OCI-LY7 (cell line): ENCODE data around the gene CACNB2. TPM values are rescaled to one million over a fixed set of nuclear protein-coding genes. Genes with fewer than 3 reads are reported as not detected.

Experiments used
- BruUV-seq: library from RNA; stranded (reverse); fragments of 400-500 nt; replicated peaks from 2 replicates; lab custom pipeline; 2021; lab: Mats Ljungman, UMichigan
- CTCF ChIA-PET: fragments of 300-600 bp; sonication (Branson Sonifier 250); formaldehyde crosslinking; loops from one replicate; lab custom pipeline; 2022; ENCODE audit warnings: antibody characterized with exemption; ENCODE audit not compliant: unreplicated experiment; lab: Charles Lee
- POLR2A ChIA-PET: fragments of 300-600 bp; sonication (Branson Sonifier 250); formaldehyde crosslinking; loops from one replicate; lab custom pipeline; 2022; ENCODE audit warnings: antibody characterized with exemption; lab: Charles Lee
- DNase-seq: peaks from one replicate; pipeline ENCODE4 v3.0.0-alpha.2; 2015; ENCODE audit warnings: low spot score
- H2AFZ ChIP-seq: fragments of 200-600 bp; sonication (generic), shearing (Covaris generic); 2 replicates; pipeline ENCODE4 v1.6.1; 2014; ENCODE audit warnings: mild to moderate bottlenecking, antibody characterized with exemption, low read length, moderate library complexity
- H3K27ac ChIP-seq: fragments of 200-600 bp; sonication (generic); 2 replicates; pipeline ENCODE4 v1.5.1; 2014; ENCODE audit warnings: mixed run types, low read depth, mild to moderate bottlenecking, moderate library complexity, low read length, inconsistent platforms; ENCODE audit not compliant: poor library complexity, severe bottlenecking
- H3K36me3 ChIP-seq: fragments of 200-600 bp; sonication (generic); 2 replicates; pipeline ENCODE4 v1.6.1; 2014; ENCODE audit warnings: mild to moderate bottlenecking, antibody characterized with exemption, low read length, moderate library complexity, mixed read lengths; ENCODE audit not compliant: insufficient read depth
- H3K4me1 ChIP-seq: fragments of 200-600 bp; sonication (generic); 2 replicates; pipeline ENCODE4 v1.5.1; 2014; ENCODE audit warnings: mild to moderate bottlenecking, low read length; ENCODE audit not compliant: insufficient read depth, poor library complexity, severe bottlenecking
- H3K4me2 ChIP-seq: fragments of 200-600 bp; sonication (generic); 2 replicates; pipeline ENCODE4 v1.6.1; 2014; ENCODE audit warnings: mild to moderate bottlenecking, low read length
- H3K4me3 ChIP-seq: fragments of 200-600 bp; sonication (generic); 2 replicates; pipeline ENCODE4 v1.5.1; 2014; ENCODE audit warnings: mild to moderate bottlenecking, low read depth, low read length; ENCODE audit not compliant: poor library complexity, severe bottlenecking
- H3K79me2 ChIP-seq: fragments of 200-600 bp; sonication (generic); 2 replicates; pipeline ENCODE4 v1.6.1; 2016; ENCODE audit warnings: low read depth, mild to moderate bottlenecking, low read length, moderate library complexity, mixed read lengths; ENCODE audit not compliant: insufficient read depth
- H3K9me2 ChIP-seq: fragments of 200-600 bp; sonication (generic); 2 replicates; pipeline ENCODE4 v1.6.1; 2016; ENCODE audit warnings: mild to moderate bottlenecking, low read length, mixed read lengths; ENCODE audit not compliant: insufficient read depth
- H3K9me3 ChIP-seq: fragments of 200-600 bp; sonication (generic); 2 replicates; pipeline ENCODE4 v1.6.1; 2014; ENCODE audit warnings: mild to moderate bottlenecking, mixed run types, low read length, mixed read lengths
- H4K20me1 ChIP-seq: fragments of 200-600 bp; sonication (generic); 2 replicates; pipeline ENCODE4 v1.6.1; 2014; ENCODE audit warnings: mild to moderate bottlenecking, antibody characterized with exemption, low read length, moderate library complexity, mixed read lengths; ENCODE audit not compliant: insufficient read depth
- EZH2phosphoT487 ChIP-seq: fragments of 200-600 bp; sonication (generic); IDR thresholded peaks from 2 replicates; pipeline ENCODE4 v1.6.1; 2018; ENCODE audit warnings: low read depth, borderline replicate concordance, mild to moderate bottlenecking, mixed run types, antibody characterized with exemption, low read length, moderate library complexity, mixed read lengths
- intact Hi-C: fragments of 100-400 bp; cut with micrococcal nuclease; formaldehyde crosslinking; loops from one replicate; pipeline ENCODE4 v1.10.0; 2022; ENCODE audit not compliant: unreplicated experiment
- total RNA-seq, 2 experiments: library from RNA; depleted of rRNA in 1 of 2; stranded (reverse); fragments of >200 nt in 1 of 2; shearing (Covaris generic) in 1 of 2; gene quantifications; 2 replicates each; pipeline ENCODE4 v1.2.3, GENCODE V29; 2014 to 2022
- TF ChIP-seq, protein P1 (sequence below): fragments of 200-600 bp; sonication (generic); conservative IDR thresholded peaks from 2 replicates; pipeline ENCODE4 v1.5.1; 2014; ENCODE audit warnings: mild to moderate bottlenecking, antibody characterized with exemption, low read length, moderate library complexity, mixed read lengths

CACNB2 gene
- total RNA-seq, 2 experiments from 2014 or later: not detected

GRCh38 chr10:18097524-18097923 lies 42.7 kb upstream of the CACNB2 start:
- no TSS peak for BruUV-seq
- no peaks in the 10 kb centered on the region for H3K4me1 ChIP-seq
- intact Hi-C loops: no loop called here
- H2AFZ ChIP-seq: no peak overlapping the region
- TF ChIP-seq EZH2phosphoT487: no peak
- TF ChIP-seq, protein P1, sequence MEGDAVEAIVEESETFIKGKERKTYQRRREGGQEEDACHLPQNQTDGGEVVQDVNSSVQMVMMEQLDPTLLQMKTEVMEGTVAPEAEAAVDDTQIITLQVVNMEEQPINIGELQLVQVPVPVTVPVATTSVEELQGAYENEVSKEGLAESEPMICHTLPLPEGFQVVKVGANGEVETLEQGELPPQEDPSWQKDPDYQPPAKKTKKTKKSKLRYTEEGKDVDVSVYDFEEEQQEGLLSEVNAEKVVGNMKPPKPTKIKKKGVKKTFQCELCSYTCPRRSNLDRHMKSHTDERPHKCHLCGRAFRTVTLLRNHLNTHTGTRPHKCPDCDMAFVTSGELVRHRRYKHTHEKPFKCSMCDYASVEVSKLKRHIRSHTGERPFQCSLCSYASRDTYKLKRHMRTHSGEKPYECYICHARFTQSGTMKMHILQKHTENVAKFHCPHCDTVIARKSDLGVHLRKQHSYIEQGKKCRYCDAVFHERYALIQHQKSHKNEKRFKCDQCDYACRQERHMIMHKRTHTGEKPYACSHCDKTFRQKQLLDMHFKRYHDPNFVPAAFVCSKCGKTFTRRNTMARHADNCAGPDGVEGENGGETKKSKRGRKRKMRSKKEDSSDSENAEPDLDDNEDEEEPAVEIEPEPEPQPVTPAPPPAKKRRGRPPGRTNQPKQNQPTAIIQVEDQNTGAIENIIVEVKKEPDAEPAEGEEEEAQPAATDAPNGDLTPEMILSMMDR: no peak
- DNase-seq: no peak
- H4K20me1 ChIP-seq: no peaks in the 10 kb centered on the region
- no peak overlapping the region for H3K27ac ChIP-seq
- no peak overlapping the region for H3K4me2 ChIP-seq
- no peak overlapping the region for H3K4me3 ChIP-seq
- H3K79me2 ChIP-seq: no peaks in the 10 kb centered on the region
- H3K36me3 ChIP-seq: no peaks in the 10 kb centered on the region
- CTCF ChIA-PET: no interaction called here
- no peaks in the 10 kb centered on the region for H3K9me2 ChIP-seq
- POLR2A ChIA-PET: no interaction called here
- H3K9me3 ChIP-seq: no peaks in the 10 kb centered on the region

GRCh38 chr10:18098201-18098600 lies 42.0 kb upstream of the CACNB2 start:
- Histone ChIP-seq H3K4me2 (no peak overlapping the region), H3K4me1 (no peaks in the 10 kb centered on the region), H3K9me2 (no peaks in the 10 kb centered on the region), H3K9me3 (no peaks in the 10 kb centered on the region), H3K79me2 (no peaks in the 10 kb centered on the region), H4K20me1 (no peaks in the 10 kb centered on the region), H3K27ac (no peak overlapping the region), H2AFZ (no peak overlapping the region), H3K36me3 (no peaks in the 10 kb centered on the region), H3K4me3 (no peak overlapping the region)
- intact Hi-C loops: no loop called here
- CTCF ChIA-PET: no interaction called here
- no peak for TF ChIP-seq EZH2phosphoT487
- TF ChIP-seq, protein P1: no peak
- no TSS peak for BruUV-seq
- POLR2A ChIA-PET: no interaction called here
- DNase-seq: no peak

GRCh38 chr10:18099415-18099814 lies 40.8 kb upstream of the CACNB2 start:
- Histone ChIP-seq H3K4me2 (no peak overlapping the region), H3K27ac (no peak overlapping the region), H4K20me1 (no peaks in the 10 kb centered on the region), H3K9me3 (no peaks in the 10 kb centered on the region), H3K4me3 (no peak overlapping the region), H2AFZ (no peak overlapping the region), H3K9me2 (no peaks in the 10 kb centered on the region), H3K4me1 (no peaks in the 10 kb centered on the region), H3K79me2 (no peaks in the 10 kb centered on the region), H3K36me3 (no peaks in the 10 kb centered on the region)
- POLR2A ChIA-PET: no interaction called here
- BruUV-seq: no TSS peak
- no peak for TF ChIP-seq EZH2phosphoT487
- TF ChIP-seq, protein P1: no peak
- DNase-seq: no peak
- CTCF ChIA-PET: no interaction called here
- intact Hi-C loops: no loop called here
